ENCODE measurements around the gene SYNGR2.
"Not testable (repeated sequence)": the region's sequence is repeated elsewhere in the genome, so short reads cannot be mapped to it uniquely, and the experiment has no call there.

The SYNGR2 gene

GRCh38 chr17:78171591-78172248 is 3.3 kb downstream of the SYNGR2 start:
- DNase-seq (ENCODE audit: low read depth): not testable (repeated sequence)

GRCh38 chr17:78172249-78173051 is 4.1 kb downstream of the SYNGR2 start:
- DNase-seq (ENCODE audit: low read depth): no peak

GRCh38 chr17:78173097-78173715 is 4.8 kb downstream of the SYNGR2 start:
- DNase-seq (ENCODE audit: low read depth): no peak

GRCh38 chr17:78174346-78174869 is 6.0 kb downstream of the SYNGR2 start:
- no peak for DNase-seq (ENCODE audit: low read depth)

- DNase-seq (ENCODE audit: low read depth): no peak
Observed at GRCh38 chr17:78174870-78175642, 6.7 kb downstream of the SYNGR2 start.

GRCh38 chr17:78175643-78175981 is 7.2 kb downstream of the SYNGR2 start:
- DNase-seq (ENCODE audit: low read depth): no peak

- DNase-seq (ENCODE audit: low read depth): no peak
Observed at GRCh38 chr17:78176548-78177025, 8.2 kb downstream of the SYNGR2 start.

- DNase-seq (ENCODE audit: low read depth): no peak
Observed at GRCh38 chr17:78179372-78179771, 11.0 kb downstream of the SYNGR2 start.

GRCh38 chr17:78180083-78180482 is 11.7 kb downstream of the SYNGR2 start:
- DNase-seq (ENCODE audit: low read depth): no peak

GRCh38 chr17:78180508-78180907 is 12.1 kb downstream of the SYNGR2 start:
- no peak for DNase-seq (ENCODE audit: low read depth)

- DNase-seq (ENCODE audit: low read depth): no peak
Observed at GRCh38 chr17:78182504-78182903, 14.1 kb downstream of the SYNGR2 start.

- no peak for DNase-seq (ENCODE audit: low read depth)
Observed at GRCh38 chr17:78183916-78184315, 15.5 kb downstream of the SYNGR2 start.

GRCh38 chr17:78184351-78184750 is 16.0 kb downstream of the SYNGR2 start:
- no peak for DNase-seq (ENCODE audit: low read depth)

- DNase-seq (ENCODE audit: low read depth): no peak
Observed at GRCh38 chr17:78184868-78185267, 16.5 kb downstream of the SYNGR2 start.

- DNase-seq (ENCODE audit: low read depth): no peak
Observed at GRCh38 chr17:78185981-78186691, 17.8 kb downstream of the SYNGR2 start.

GRCh38 chr17:78186692-78187595 is 18.6 kb downstream of the SYNGR2 start, which contains the start of the genes AFMID and TK1:
TSS of gene AFMID (plus strand) at chr17:78187362. CDS start at chr17:78187371, 9 bp downstream.
TSS of gene TK1 (minus strand) at chr17:78187052. CDS start at chr17:78186994, 58 bp downstream.
- DNase-seq (ENCODE audit: low read depth): peak; percentile 93

- no peak for DNase-seq (ENCODE audit: low read depth)
Observed at GRCh38 chr17:78196716-78197115, 28.3 kb downstream of the SYNGR2 start.

GRCh38 chr17:78197147-78197832 is 28.9 kb downstream of the SYNGR2 start:
- no peak for DNase-seq (ENCODE audit: low read depth)

GRCh38 chr17:78200451-78200850 is 32.1 kb downstream of the SYNGR2 start:
- DNase-seq (ENCODE audit: low read depth): no peak

Measured in GM04504 (cell line).